ENCODE measurements around the gene TP53RK. TPM values are rescaled to one million over a fixed set of nuclear protein-coding genes. Genes with fewer than 3 reads are reported as not detected.
A peak's percentile ranks its signal among the peaks of the same experiment; 100 is the strongest.

The TP53RK gene
- total RNA-seq, 4 donors from 2014 or later, result 20.2 to 49.6 (median 36.1) TPM

GRCh38 chr20:46683939-46684750, 5.1 kb downstream of the TP53RK start:
- peak overlapping the region in 1 of 3 donors; percentile 17 for H3K4me3 ChIP-seq (replicated peaks in 1 of 3)
- peak overlapping the region in 1 of 3 donors; percentile 16 for H3K27ac ChIP-seq
- TF ChIP-seq POLR2A (IDR thresholded peaks at IDR 0.05) (peak in 1 of 2 donors; percentile 29), CTCF (IDR thresholded peaks at IDR 0.05) (no peak)
- H3K27me3 ChIP-seq, result no peaks in the 10 kb centered on the region
- WGBS, 2 donors, result 38% methylated on average over 23 of the region's 23 CpGs
- DNase-seq, result peak; percentile 61 to 68
- intact Hi-C loops (cut with DNase I), result loop anchor here (5.0 kb wide), 1 partner anchor 162 kb away; no protein-coding TSS in a partner anchor
- peaks cover 0 to 10% of the 10 kb centered on the region in 2 donors for H3K36me3 ChIP-seq
- peaks cover 18 to 28% of the 10 kb centered on the region in 2 donors for H3K4me1 ChIP-seq
- no peaks in the 10 kb centered on the region for H3K9me3 ChIP-seq

- no peak overlapping the region for H3K27ac ChIP-seq
- H3K4me3 ChIP-seq (replicated peaks in 1 of 3), result no peak overlapping the region
- H3K27me3 ChIP-seq, result no peaks in the 10 kb centered on the region
- no peaks in the 10 kb centered on the region for H3K9me3 ChIP-seq
- peaks cover 18 to 28% of the 10 kb centered on the region in 2 donors for H3K4me1 ChIP-seq
- TF ChIP-seq CTCF (IDR thresholded peaks at IDR 0.05) (no peak), POLR2A (IDR thresholded peaks at IDR 0.05) (no peak)
- intact Hi-C loops (cut with DNase I), result loop anchor here (5.0 kb wide), 1 partner anchor 161 kb away; no protein-coding TSS in a partner anchor
- 23 to 30% methylated on average over 8 of the region's 8 CpGs for WGBS, 2 donors
- DNase-seq, result no peak
- H3K36me3 ChIP-seq, result peaks cover 0 to 10% of the 10 kb centered on the region in 2 donors
Observed at GRCh38 chr20:46683668-46683938, 5.6 kb downstream of the TP53RK start.

GRCh38 chr20:46683011-46683667, 6.1 kb downstream of the TP53RK start:
- Histone ChIP-seq H3K4me1 (peaks cover 13 to 24% of the 10 kb centered on the region in 2 donors), H3K9me3 (no peaks in the 10 kb centered on the region), H3K36me3 (peaks cover 0 to 10% of the 10 kb centered on the region in 2 donors), H3K4me3 (replicated peaks in 1 of 3) (no peak overlapping the region), H3K27me3 (no peaks in the 10 kb centered on the region), H3K27ac (no peak overlapping the region)
- no peak for TF ChIP-seq CTCF (IDR thresholded peaks at IDR 0.05)
- TF ChIP-seq POLR2A (IDR thresholded peaks at IDR 0.05), result no peak
- 52 to 59% methylated on average over 12 of the region's 12 CpGs for WGBS, 2 donors
- intact Hi-C loops (cut with DNase I), result loop anchor here (5.0 kb wide), 1 partner anchor 161 kb away; no protein-coding TSS in a partner anchor
- DNase-seq, result no peak

GRCh38 chr20:46682063-46682821, 7.0 kb downstream of the TP53RK start:
- Histone ChIP-seq H3K9me3 (no peaks in the 10 kb centered on the region), H3K4me1 (peaks cover 8 to 15% of the 10 kb centered on the region in 2 donors), H3K36me3 (peaks cover 0 to 10% of the 10 kb centered on the region in 2 donors), H3K4me3 (replicated peaks in 1 of 3) (no peak overlapping the region), H3K27ac (no peak overlapping the region), H3K27me3 (no peaks in the 10 kb centered on the region)
- intact Hi-C loops (cut with DNase I), result loop anchor here (5.0 kb wide), 1 partner anchor 160 kb away; no protein-coding TSS in a partner anchor
- no peak for TF ChIP-seq POLR2A (IDR thresholded peaks at IDR 0.05)
- no peak for TF ChIP-seq CTCF (IDR thresholded peaks at IDR 0.05)
- WGBS, 2 donors, result 86% methylated on average over 9 of the region's 9 CpGs
- no peak for DNase-seq
